ENCODE measurements around the gene OSER1. TPM values are rescaled to one million over a fixed set of nuclear protein-coding genes. Genes with fewer than 3 reads are reported as not detected.
A peak's percentile ranks its signal among the peaks of the same experiment; 100 is the strongest.

Gene OSER1
- polyA plus RNA-seq, 1 of the 3 experiments (the other 2 are of a cell fraction) = 22.3 TPM

DNA sequence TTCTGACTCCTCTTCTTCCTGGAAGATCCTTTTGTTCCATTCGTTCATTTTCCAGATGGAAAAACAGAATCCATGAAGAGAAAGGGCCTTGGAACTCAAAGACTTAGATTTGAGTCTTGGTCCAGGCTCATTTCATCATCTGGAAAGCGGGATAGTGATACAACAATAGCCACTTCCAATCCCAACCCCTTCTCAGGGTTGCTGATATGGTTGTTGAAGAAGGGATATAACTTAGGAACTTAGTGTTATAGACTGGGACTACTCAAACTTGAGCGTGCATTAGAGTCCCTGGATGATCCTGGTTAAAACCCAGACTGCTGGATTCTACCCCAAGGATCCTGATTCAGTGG, 37.8 kb upstream of the OSER1 start:
- Histone ChIP-seq H3K27ac (ENCODE audit: low read depth in 2 of 2, low read length in 1 of 2) (no peak overlapping the region), H4K20me1 (ENCODE audit: insufficient read depth) (no peaks in the 10 kb centered on the region), H3K36me3 (replicated peaks in 1 of 2; ENCODE audit: control insufficient read depth in 1 of 2, insufficient read depth in 2 of 2, low read length in 1 of 2) (no peaks in the 10 kb centered on the region), H3K4me2 (no peak overlapping the region), H3F3A (replicated peaks; ENCODE audit: insufficient read depth) (no peaks in the 10 kb centered on the region), H2AFZ (ENCODE audit: low read depth) (no peak overlapping the region), H3K9me3 (no peaks in the 10 kb centered on the region), H3K4me1 (ENCODE audit: control insufficient read depth in 1 of 2, insufficient read depth in 2 of 2, low read depth in 1 of 2, low read length in 1 of 2) (peaks cover 0 to 4% of the 10 kb centered on the region in 2 experiments; a peak in 2 of 4 replicates), H3K4me3 (ENCODE audit: low read depth in 2 of 2, low read length in 1 of 2) (peak overlapping the region; percentile 49 to 53; a peak in 2 of 4 replicates), H3K9me2 (no peaks in the 10 kb centered on the region), H3K27me3 (ENCODE audit: insufficient read depth) (peaks cover 5% of the 10 kb centered on the region; the same call in 1 of the 2 replicates), H3K9ac (no peak overlapping the region), H3K79me2 (ENCODE audit: insufficient read depth) (no peaks in the 10 kb centered on the region)
- WGBS (ENCODE audit: low lambda C conversion rate) = 48% methylated on average over 3 of the region's 3 CpGs
- ChIA-PET CTCF (interaction anchor here (1.1 to 3.2 kb wide), 3 partner anchors 13 to 63 kb away, joined by 3 to 18 read pairs (median 13); partner anchors contain the start of gene FITM2), POLR2A (interaction anchor here (1.0 kb wide), 1 partner anchor 9 kb away, joined by 3 read pairs; no protein-coding TSS in a partner anchor)
- TF ChIP-seq ELF1 (IDR thresholded peaks at IDR 0.05) = no peak
- TF ChIP-seq SIN3A (IDR thresholded peaks at IDR 0.05; ENCODE audit: borderline replicate concordance, low read depth, low read length) = no peak
- TF ChIP-seq FOXM1 (IDR thresholded peaks at IDR 0.05; ENCODE audit: low read depth) = no peak
- TF ChIP-seq CHD2 (IDR thresholded peaks at IDR 0.05; ENCODE audit: low read length, partially characterized antibody) = no peak
- TF ChIP-seq FOXJ3 (CRISPR knock-in tag; IDR thresholded peaks at IDR 0.05) = no peak
- no peak for TF ChIP-seq RAD21 (IDR thresholded peaks at IDR 0.05; ENCODE audit: low read length)
- TF ChIP-seq TAF1 (IDR thresholded peaks at IDR 0.05; ENCODE audit: borderline replicate concordance, low read depth, low read length) = no peak
- TF ChIP-seq RXRA (IDR thresholded peaks at IDR 0.05; ENCODE audit: borderline replicate concordance, low read depth) = no peak
- no peak for TF ChIP-seq TCF12 (IDR thresholded peaks at IDR 0.05)
- DNase-seq = no peak

DNA sequence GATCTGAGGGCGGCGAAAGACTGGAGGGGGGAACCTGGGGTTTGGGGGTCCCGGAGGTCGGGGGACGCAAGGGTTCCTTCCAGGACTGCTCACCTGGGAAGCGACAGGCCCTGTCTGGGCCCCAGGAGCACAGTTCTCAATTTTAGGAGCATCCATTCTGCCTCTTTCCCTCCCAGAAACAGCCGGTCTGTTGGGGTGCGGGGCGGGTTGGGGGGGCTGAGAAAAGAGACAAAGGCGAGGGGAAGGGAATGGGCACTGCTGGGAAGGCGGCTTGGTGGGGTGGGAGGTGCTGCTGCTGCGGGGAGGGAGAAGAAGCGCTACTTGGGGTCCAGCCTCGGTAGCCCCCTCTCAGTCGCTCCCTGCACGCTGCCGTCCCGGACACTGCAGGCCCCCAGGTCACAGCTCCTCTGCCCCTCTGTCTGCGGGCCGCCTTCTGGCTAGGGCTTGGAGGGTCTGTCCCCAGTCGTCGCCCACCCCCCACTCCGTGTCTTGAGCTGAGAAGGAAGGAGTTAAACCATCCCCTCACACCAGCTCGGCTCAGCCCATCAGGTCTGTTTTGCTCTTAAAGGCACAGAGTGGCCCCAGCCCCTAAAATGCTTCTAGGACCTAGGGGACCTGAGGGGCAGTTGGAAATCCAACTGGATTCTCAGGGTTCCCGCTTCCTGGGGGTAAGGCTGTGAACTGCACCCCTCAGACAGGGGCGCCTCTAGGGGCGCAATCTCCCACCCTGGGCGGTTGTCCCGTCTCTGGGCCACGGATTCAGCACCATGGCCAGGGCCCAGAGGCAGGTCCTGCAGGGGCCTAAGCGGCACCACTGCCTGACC, 37.2 kb upstream of the OSER1 start:
- Histone ChIP-seq H4K20me1 (ENCODE audit: insufficient read depth) (no peaks in the 10 kb centered on the region), H3K9ac (no peak overlapping the region), H3K9me3 (no peaks in the 10 kb centered on the region), H3K36me3 (replicated peaks in 1 of 2; ENCODE audit: control insufficient read depth in 1 of 2, insufficient read depth in 2 of 2, low read length in 1 of 2) (no peaks in the 10 kb centered on the region), H3K4me3 (ENCODE audit: low read depth in 2 of 2, low read length in 1 of 2) (peak overlapping the region; percentile 52 to 53), H2AFZ (ENCODE audit: low read depth) (no peak overlapping the region), H3F3A (replicated peaks; ENCODE audit: insufficient read depth) (no peaks in the 10 kb centered on the region), H3K79me2 (ENCODE audit: insufficient read depth) (no peaks in the 10 kb centered on the region), H3K4me1 (ENCODE audit: control insufficient read depth in 1 of 2, insufficient read depth in 2 of 2, low read depth in 1 of 2, low read length in 1 of 2) (peaks cover 0 to 4% of the 10 kb centered on the region in 2 experiments; a peak in 2 of 4 replicates), H3K4me2 (peak overlapping the region; percentile 80), H3K27ac (ENCODE audit: low read depth in 2 of 2, low read length in 1 of 2) (peak overlapping the region in 1 of 2 experiments; percentile 48; a peak in 1 of 4 replicates), H3K27me3 (ENCODE audit: insufficient read depth) (peaks cover 5% of the 10 kb centered on the region; the same call in 1 of the 2 replicates), H3K9me2 (no peaks in the 10 kb centered on the region)
- POLR2A ChIA-PET = interaction anchor here (1.0 to 1.6 kb wide), 2 partner anchors 9 to 63 kb away, joined by 3 to 4 read pairs; partner anchors contain the start of gene FITM2
- 27% methylated on average over 19 of the region's 31 CpGs for WGBS (ENCODE audit: low lambda C conversion rate)
- CTCF ChIA-PET = interaction anchor here (0.6 to 3.2 kb wide), 9 partner anchors 11 to 141 kb away, joined by 3 to 18 read pairs (median 4); partner anchors contain the start of gene FITM2
- DNase-seq = peak; percentile 69
- no peak for TF ChIP-seq CHD2 (IDR thresholded peaks at IDR 0.05; ENCODE audit: low read length, partially characterized antibody)
- TF ChIP-seq, protein P1, sequence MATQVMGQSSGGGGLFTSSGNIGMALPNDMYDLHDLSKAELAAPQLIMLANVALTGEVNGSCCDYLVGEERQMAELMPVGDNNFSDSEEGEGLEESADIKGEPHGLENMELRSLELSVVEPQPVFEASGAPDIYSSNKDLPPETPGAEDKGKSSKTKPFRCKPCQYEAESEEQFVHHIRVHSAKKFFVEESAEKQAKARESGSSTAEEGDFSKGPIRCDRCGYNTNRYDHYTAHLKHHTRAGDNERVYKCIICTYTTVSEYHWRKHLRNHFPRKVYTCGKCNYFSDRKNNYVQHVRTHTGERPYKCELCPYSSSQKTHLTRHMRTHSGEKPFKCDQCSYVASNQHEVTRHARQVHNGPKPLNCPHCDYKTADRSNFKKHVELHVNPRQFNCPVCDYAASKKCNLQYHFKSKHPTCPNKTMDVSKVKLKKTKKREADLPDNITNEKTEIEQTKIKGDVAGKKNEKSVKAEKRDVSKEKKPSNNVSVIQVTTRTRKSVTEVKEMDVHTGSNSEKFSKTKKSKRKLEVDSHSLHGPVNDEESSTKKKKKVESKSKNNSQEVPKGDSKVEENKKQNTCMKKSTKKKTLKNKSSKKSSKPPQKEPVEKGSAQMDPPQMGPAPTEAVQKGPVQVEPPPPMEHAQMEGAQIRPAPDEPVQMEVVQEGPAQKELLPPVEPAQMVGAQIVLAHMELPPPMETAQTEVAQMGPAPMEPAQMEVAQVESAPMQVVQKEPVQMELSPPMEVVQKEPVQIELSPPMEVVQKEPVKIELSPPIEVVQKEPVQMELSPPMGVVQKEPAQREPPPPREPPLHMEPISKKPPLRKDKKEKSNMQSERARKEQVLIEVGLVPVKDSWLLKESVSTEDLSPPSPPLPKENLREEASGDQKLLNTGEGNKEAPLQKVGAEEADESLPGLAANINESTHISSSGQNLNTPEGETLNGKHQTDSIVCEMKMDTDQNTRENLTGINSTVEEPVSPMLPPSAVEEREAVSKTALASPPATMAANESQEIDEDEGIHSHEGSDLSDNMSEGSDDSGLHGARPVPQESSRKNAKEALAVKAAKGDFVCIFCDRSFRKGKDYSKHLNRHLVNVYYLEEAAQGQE (IDR thresholded peaks at IDR 0.05; ENCODE audit: low read depth, low read length) = peak; percentile 97
- TF ChIP-seq, protein P2, sequence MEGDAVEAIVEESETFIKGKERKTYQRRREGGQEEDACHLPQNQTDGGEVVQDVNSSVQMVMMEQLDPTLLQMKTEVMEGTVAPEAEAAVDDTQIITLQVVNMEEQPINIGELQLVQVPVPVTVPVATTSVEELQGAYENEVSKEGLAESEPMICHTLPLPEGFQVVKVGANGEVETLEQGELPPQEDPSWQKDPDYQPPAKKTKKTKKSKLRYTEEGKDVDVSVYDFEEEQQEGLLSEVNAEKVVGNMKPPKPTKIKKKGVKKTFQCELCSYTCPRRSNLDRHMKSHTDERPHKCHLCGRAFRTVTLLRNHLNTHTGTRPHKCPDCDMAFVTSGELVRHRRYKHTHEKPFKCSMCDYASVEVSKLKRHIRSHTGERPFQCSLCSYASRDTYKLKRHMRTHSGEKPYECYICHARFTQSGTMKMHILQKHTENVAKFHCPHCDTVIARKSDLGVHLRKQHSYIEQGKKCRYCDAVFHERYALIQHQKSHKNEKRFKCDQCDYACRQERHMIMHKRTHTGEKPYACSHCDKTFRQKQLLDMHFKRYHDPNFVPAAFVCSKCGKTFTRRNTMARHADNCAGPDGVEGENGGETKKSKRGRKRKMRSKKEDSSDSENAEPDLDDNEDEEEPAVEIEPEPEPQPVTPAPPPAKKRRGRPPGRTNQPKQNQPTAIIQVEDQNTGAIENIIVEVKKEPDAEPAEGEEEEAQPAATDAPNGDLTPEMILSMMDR (IDR thresholded peaks at IDR 0.05) = peak; percentile 55

Measured in SK-N-SH (cell line).